Spinal cord (tissue), 10 donors: Measurements from ENCODE around the gene PBRM1. TPM values are rescaled to one million over a fixed set of nuclear protein-coding genes. Genes with fewer than 3 reads are reported as not detected.
"Not testable (repeated sequence)": the region's sequence is repeated elsewhere in the genome, so short reads cannot be mapped to it uniquely, and the experiment has no call there.

ENCODE experiments used
- DNase-seq, 6 donors: peaks; one replicate each; pipeline versions ENCODE4 v3.0.0 to v3.0.0-alpha.2; 2013 to 2015; ENCODE audit warnings: low spot score in 6 of 6, low read depth in 4 of 6
- H3K27ac ChIP-seq: one replicate; pipeline ENCODE4 v1.5.1; 2013; ENCODE audit warnings: low read depth, low read length, control low read depth
- H3K27me3 ChIP-seq: one replicate; pipeline ENCODE4 v1.6.1; 2013; ENCODE audit warnings: low read length; ENCODE audit not compliant: control insufficient read depth, insufficient read depth
- H3K36me3 ChIP-seq: one replicate; pipeline ENCODE4 v1.6.1; 2013; ENCODE audit warnings: low read length; ENCODE audit not compliant: control insufficient read depth, insufficient read depth
- H3K4me1 ChIP-seq: one replicate; pipeline ENCODE4 v1.6.1; 2013; ENCODE audit warnings: low read length; ENCODE audit not compliant: control insufficient read depth, insufficient read depth
- H3K4me3 ChIP-seq: one replicate; pipeline ENCODE4 v1.5.1; 2013; ENCODE audit warnings: low read depth, low read length, control low read depth
- H3K9me3 ChIP-seq: one replicate; pipeline ENCODE4 v1.6.1; 2013; ENCODE audit warnings: low read length; ENCODE audit not compliant: control insufficient read depth, insufficient read depth
- whole genome bisulfite sequencing: methylation state at CpG from one replicate; pipeline ENCODE4 v1.1.5; 2013; ENCODE audit warnings: missing lambda C conversion rate; ENCODE audit not compliant: insufficient coverage; 5-methylcytosine and 5-hydroxymethylcytosine counted together
- long read RNA-seq, 4 donors: transcript quantifications; one replicate each; lab custom pipeline, GENCODE V29; 2026
- polyA plus RNA-seq, 2 donors: library from polyadenylated mRNA; unstranded; fragments of 120-200 nt; gene quantifications; one replicate each; pipeline ENCODE4 v1.2.1, GENCODE V29; 2013; ENCODE audit not compliant: insufficient read length in 2 of 2
- total RNA-seq, 2 donors: library from RNA; depleted of rRNA in 1 of 2; stranded (reverse); fragments of 120-200 nt in 1 of 2; fragments of >200 nt in 1 of 2; gene quantifications; one replicate each; pipeline versions ENCODE4 v1.2.3 to v1.2.4, GENCODE V29; 2013 to 2014
- donor health status: healthy.

Gene PBRM1
- total RNA-seq (100 to 1,000 TPM in 1 of 2 donors, 10 to 100 TPM in 1; 71.9 to 105 TPM), polyA plus RNA-seq (10 to 100 TPM; 35.9 to 46.9 TPM)
- long read RNA-seq, donor 1, partial matches to known transcripts = 62 of 102 reads
- long read RNA-seq, donor 1, other reads (novel, unspliced or antisense) = 39 of 102 reads
- long read RNA-seq, donor 2 = 0 reads
- long read RNA-seq, donor 3 = 0 reads
- long read RNA-seq, donor 4, partial matches to known transcripts = 263 of 284 reads
- long read RNA-seq, donor 4, other reads (novel, unspliced or antisense) = 21 of 284 reads

DNA sequence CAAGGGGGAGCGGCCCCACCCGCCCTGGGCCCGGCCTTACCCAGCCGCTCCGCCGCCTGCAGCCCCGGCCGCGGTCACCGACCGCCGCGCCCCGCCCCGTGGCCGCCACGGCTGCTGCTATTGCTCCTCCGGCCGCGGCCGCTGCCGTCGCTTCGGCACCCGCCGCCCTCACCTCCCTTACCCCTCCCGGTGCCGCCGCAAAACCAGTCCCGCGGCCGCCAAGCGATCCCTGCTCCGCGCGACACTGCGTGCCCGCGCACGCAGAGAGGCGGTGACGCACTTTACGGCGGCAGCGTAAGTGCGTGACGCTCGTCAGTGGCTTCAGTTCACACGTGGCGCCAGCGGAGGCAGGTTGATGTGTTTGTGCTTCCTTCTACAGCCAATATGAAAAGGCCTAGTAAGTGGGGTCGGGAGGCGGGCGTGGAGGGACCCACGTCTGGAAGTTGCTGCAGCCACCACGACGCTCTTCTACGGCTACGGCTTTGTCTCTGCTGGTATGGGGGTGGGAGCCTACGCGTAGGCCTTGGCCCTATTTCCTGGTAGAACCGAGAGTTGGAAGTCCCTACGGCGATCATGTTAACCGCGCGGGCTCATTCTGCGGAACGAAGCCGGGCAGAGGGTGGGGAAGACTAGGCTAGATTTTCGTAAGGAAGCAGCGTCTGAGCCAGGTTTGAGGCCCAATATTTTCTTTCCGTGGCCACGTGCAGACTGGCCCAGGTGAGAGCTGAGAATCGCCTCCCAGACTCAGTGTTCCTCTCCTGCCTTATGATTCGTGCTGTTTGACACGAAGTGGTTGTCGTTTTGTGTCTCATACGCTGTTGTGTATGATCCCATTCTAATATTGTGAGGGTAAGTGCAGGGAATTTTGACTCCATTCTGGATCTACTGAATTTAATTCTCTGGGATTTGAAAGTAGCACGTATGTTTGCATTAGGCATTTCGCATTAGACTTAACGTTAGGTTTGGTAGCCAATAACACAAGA is at the start of gene PBRM1, which contains the start of gene GNL3:
PBRM1 (minus strand) TSS at position 205 of the 983 bp plus-strand sequence.
GNL3 (plus strand) TSS at position 324 of the 983 bp plus-strand sequence; CDS start at position 385, 61 bp downstream.
- DNase-seq = peak; percentile 90 to 98 (median 94)
- H3K9me3 ChIP-seq = no peaks in the 10 kb centered on the region
- H3K4me1 ChIP-seq = peaks cover 9% of the 10 kb centered on the region
- H3K4me3 ChIP-seq = peak within 1 kb of the TSS; percentile 93
- peak within 1 kb of the TSS; percentile 83 for H3K27ac ChIP-seq
- peaks cover 13% of the 10 kb centered on the region for H3K36me3 ChIP-seq
- H3K27me3 ChIP-seq = no peaks in the 10 kb centered on the region
- WGBS = under 1% methylated on average over 76 of the region's 82 CpGs

DNA sequence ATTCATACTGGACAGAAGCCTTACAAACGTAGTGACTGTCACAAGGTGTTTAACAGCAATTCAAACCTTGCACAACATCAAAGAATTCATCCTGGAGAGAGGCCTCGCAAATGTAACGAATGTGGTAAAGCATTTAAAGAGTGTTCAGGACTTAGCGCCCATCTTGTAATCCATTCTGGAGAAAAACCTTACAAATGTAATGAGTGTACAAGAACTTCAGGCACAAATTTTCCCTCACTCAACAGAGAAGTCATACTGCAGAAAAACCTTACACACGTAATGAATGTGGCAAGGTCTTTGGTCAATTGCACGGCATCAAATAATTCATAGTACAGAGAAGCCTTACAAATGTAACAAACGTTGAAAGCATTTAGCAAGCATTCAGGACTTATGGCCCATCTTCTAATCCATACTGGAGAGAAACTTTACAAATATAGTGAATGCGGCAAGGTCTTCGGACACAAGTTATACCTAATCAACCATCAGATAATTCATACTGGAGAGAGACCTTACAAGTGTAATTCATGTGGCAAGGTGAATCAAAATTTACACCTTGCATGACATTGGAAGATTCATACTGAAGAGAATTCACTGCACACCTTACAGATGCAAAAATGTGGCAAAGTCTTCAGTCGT is 47.7 kb upstream of the PBRM1 start:
- no peaks in the 10 kb centered on the region for H3K4me1 ChIP-seq
- WGBS = 96% methylated on average over 2 of the region's 10 CpGs
- no peak for DNase-seq
- no peaks in the 10 kb centered on the region for H3K9me3 ChIP-seq
- H3K36me3 ChIP-seq = peaks cover 26% of the 10 kb centered on the region
- H3K27ac ChIP-seq = no peak overlapping the region
- H3K27me3 ChIP-seq = no peaks in the 10 kb centered on the region
- no peak overlapping the region for H3K4me3 ChIP-seq

DNA sequence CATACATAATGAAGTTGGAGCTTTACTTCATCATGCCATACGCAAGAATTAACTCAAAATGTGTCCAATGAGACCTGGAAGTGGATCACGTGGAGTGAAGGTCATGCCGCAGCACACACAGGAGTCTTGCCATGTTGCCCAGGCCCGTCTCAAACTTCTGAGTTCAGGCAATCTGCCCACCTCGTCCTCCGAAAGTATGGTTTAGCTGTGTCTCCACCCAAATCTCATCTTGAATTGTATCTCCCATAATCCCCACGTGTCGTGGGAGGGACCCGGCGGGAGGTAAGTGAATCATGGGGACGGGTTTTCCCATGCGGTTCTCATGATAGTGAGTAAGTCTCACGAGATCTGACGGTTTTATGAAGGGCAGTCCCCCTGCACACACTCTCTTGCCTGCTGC is 45.9 kb upstream of the PBRM1 start:
- Histone ChIP-seq H3K36me3 (peaks cover 22% of the 10 kb centered on the region), H3K27ac (no peak overlapping the region), H3K4me3 (no peak overlapping the region), H3K27me3 (no peaks in the 10 kb centered on the region), H3K9me3 (no peaks in the 10 kb centered on the region), H3K4me1 (no peaks in the 10 kb centered on the region)
- DNase-seq = no peak
- WGBS = 87% methylated on average over 10 of the region's 14 CpGs

DNA sequence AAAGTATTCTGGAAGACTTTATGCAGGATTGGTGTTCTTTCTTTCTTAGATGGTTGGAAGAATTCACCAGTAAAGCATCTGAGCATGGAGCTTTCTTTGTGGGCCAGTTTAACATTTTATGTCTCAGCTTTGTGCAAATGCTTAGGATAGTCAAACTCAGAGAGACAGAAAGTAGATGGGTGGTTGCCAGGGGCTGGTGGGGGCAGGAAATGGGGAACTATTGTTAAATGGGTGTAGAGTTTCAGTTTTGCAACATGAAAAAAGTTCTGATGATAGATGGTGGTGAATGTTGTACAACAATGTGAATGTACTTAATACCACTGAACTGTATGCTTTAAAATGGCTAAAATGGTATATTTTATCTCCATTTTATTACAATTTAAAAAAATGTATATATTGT is 45.0 kb upstream of the PBRM1 start:
- H3K4me3 ChIP-seq = no peak overlapping the region
- H3K27ac ChIP-seq = no peak overlapping the region
- H3K36me3 ChIP-seq = peaks cover 22% of the 10 kb centered on the region
- no peak for DNase-seq
- H3K9me3 ChIP-seq = no peaks in the 10 kb centered on the region
- no peaks in the 10 kb centered on the region for H3K27me3 ChIP-seq
- H3K4me1 ChIP-seq = no peaks in the 10 kb centered on the region

DNA sequence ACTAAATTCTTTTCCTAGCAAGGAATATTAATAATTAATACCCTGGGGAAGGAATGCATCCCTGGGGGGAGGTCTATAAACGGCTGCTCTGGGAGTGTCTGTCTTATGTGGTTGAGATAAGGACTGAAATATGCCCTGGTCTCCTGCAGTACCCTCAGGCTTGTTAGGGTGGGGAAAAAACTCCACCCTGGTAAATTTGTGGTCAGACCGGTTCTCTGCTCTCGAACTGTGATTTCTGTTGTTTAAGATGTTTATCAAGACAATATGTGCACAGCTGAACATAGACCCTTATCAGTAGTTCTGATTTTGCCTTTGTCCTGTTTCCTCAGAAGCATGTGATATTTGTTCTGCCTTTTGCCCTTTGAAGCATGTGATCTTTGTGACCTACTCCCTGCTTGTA is 43.0 kb upstream of the PBRM1 start:
- WGBS = no CpG with 5 or more reads among the region's 3 CpGs
- H3K9me3 ChIP-seq, DNase-seq, H3K27ac ChIP-seq, H3K27me3 ChIP-seq, H3K4me1 ChIP-seq, H3K4me3 ChIP-seq: not testable (repeated sequence)
- H3K36me3 ChIP-seq = peaks cover 14% of the 10 kb centered on the region

DNA sequence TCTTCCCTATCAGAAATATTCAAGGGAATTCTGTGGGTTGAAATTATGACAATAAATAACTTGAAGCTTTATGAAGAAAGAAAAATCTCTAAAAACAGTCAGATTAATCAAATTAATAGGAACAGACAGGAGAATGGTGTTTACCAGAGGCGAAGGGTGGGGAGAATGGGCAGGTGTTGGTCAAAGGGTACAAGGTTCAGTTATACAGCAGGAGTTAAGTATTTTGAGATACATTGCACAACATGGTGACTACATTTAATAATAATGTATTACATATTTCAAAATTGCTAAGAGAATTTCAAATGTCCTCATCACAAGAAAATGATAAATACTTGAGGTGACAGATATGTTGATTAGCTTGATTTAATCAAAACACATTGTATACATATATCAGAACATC is 38.8 kb upstream of the PBRM1 start:
- no peak overlapping the region for H3K27ac ChIP-seq
- no peak overlapping the region for H3K4me3 ChIP-seq
- no CpG with 5 or more reads among the region's 1 CpG for WGBS
- DNase-seq = no peak
- peaks cover 1% of the 10 kb centered on the region for H3K9me3 ChIP-seq
- no peaks in the 10 kb centered on the region for H3K27me3 ChIP-seq
- peaks cover 15% of the 10 kb centered on the region for H3K36me3 ChIP-seq
- no peaks in the 10 kb centered on the region for H3K4me1 ChIP-seq

DNA sequence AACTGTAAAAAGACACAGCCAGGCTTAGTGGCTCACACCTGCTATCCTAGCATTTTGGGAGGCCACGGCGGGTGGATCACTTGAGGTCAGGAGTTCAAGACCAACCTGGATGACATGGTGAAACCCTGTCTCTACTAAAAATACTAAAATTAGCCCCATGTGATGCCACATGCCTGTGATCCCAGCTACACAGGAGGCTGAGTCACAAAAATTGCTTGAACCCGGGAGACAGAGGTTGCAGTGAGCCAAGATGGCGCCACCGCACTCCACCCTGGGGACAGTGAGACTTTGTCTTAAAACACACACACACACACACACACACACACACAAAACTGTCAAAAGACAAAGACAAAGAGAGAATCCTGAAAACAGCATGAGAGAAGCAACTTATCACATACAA is 38.2 kb upstream of the PBRM1 start:
- DNase-seq = no peak
- Histone ChIP-seq H3K9me3 (peaks cover 1% of the 10 kb centered on the region), H3K4me1 (no peaks in the 10 kb centered on the region), H3K4me3 (no peak overlapping the region), H3K36me3 (peaks cover 18% of the 10 kb centered on the region), H3K27ac (no peak overlapping the region), H3K27me3 (no peaks in the 10 kb centered on the region)
- 100% methylated on average over 3 of the region's 5 CpGs for WGBS

DNA sequence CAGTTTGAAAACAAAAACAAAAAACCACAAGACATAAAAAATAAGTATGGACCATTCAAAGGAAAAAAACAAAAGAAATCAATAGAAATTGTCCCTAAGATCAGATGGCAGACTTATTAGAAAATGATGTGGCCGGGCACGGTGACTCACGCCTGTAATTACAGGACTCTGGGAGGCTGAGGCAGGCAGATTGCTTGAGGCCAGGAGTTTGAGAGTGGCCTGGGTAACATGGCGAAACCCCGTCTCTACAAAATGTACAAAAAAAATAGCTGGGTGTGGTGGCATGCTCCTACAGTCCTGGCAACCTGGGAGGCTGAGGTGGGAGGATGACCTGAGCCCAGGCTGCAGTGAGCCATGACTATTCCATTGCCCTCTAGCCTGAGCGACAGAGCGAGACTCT is 36.8 kb upstream of the PBRM1 start:
- Histone ChIP-seq H3K9me3 (peaks cover 1% of the 10 kb centered on the region), H3K27ac (no peak overlapping the region), H3K4me3 (no peak overlapping the region), H3K27me3 (no peaks in the 10 kb centered on the region), H3K4me1 (no peaks in the 10 kb centered on the region), H3K36me3 (peaks cover 17% of the 10 kb centered on the region)
- WGBS = 100% methylated on average over 6 of the region's 7 CpGs
- DNase-seq = no peak

DNA sequence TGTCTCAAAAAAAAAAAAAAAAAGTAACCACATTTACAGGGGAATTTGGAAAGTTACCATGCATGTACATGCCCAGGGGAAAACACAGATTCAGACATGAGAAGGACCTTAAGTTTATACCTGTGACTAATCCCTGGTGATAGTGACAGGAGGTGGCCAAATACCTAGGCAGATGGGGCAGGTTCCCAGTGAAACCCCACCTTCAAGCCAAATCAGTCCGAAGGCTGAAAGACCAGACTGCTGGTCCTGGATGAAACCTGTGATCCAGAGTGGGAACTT is 36.0 kb upstream of the PBRM1 start:
- H3K9me3 ChIP-seq = peaks cover 1% of the 10 kb centered on the region
- H3K4me3 ChIP-seq = no peak overlapping the region
- DNase-seq = no peak
- no peaks in the 10 kb centered on the region for H3K27me3 ChIP-seq
- no peaks in the 10 kb centered on the region for H3K4me1 ChIP-seq
- H3K36me3 ChIP-seq = peaks cover 16% of the 10 kb centered on the region
- WGBS = 100% methylated on average over 1 of the region's 1 CpG
- H3K27ac ChIP-seq = no peak overlapping the region
